ENCODE data around the gene KLF16.

The KLF16 gene

DNA sequence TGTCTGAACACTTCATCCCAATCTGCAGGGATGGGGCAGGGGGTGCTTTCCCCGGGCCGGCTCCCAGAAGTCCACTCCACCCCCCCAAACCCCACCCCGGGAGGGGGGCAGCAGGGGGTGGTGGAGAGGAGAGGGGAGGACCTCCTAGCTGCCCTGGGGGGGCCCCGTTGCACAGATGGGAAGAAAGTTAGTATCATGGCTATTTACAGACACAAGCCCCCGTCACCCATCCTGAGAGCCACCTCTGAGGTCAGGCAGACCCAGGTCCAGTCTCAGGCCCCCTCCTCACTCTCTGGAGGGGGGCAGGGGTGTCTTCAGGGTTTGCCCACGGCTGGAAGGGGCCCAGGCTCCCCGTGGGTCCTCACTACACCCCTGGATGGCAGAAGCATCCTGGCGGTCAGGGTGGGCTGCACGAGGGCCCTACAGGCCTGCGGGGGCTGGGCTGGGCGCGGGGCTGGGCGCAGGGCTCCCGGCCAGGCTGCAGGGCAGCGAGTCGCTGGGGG is 9.3 kb downstream of the KLF16 start:
- no peak for DNase-seq

DNA sequence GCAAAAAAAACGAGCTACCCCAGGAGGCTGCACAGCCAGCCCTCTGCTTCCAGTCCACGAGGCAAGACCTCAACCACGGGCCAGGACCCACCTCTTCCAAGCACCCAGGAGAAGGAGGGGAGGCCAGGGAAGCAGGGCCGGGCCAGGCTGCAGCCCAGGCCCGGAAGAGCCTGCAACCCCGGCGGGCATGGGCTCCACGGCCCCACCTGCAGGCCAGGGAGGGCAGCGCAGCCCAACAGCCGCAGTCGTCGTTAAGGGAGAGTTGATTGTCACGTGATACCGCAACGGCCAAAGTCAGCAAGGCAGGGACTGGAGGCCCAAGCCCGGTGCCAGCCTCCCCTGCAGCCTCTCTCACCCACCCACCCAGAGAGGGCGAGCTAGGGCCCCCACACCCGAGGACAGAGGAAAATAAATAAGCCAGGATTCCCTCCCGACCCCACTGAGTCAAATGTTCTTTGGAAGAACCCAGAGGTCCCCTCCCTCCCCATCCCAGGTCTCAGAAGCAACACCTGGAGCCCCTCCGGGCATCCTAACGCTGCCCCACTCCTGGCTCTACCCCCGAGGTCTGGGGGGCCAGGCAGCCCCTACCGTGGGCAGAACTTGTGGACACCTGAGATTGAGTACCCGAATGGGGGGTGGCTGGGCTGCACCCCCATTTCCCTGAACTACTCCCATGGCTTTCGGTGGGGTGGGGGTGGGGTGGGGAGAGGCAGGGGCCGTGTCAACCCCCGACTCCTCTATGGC is 9.9 kb downstream of the KLF16 start:
- DNase-seq, result peak; percentile 72

GRCh38 chr19:1852581-1853128 is 10.7 kb downstream of the KLF16 start:
- DNase-seq, result no peak

- peak; percentile 82 for DNase-seq
Observed at GRCh38 chr19:1851654-1852580, 11.5 kb downstream of the KLF16 start.

DNA sequence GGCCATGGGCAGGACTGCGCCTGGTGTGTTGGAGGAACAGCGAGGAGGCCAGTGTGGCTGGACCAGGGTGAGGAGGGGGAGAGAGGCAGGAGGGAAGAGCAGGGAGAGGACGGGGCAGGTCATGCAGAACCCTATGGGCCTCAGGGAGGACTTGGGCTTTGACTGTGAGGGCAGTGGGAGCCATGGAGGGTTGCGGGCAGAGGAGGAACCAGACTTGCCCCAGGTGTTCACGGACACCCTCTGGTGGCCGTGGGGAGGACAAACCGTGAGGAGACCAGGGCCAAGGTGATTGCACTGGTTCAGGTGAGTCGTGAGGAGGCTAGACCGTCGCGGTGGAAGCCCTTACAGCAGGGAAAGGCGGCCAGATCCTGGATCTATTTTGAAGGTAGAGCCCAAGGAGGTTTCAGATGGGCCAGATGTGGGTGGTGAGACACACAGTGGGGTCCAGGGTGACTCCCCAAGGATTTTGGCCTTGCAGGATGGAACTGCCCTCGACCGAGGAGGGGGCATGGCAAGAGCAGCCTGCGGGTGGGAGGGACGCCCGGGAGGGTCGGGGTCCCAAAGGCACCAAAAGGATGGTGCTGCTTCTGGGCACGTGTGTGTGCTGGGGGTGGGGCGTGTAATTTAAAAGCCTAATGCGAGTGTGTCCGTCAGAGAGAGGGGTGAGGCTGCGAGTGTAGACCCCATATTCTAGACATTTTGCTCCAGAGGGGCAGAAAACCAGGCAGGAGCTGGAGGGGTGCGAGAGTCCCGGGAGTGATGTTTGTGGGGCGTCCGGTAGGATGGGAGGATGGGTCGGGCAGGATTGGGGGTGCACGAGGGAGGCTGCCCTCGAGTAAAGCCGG is 12.3 kb downstream of the KLF16 start:
- DNase-seq, result no peak

GRCh38 chr19:1849886-1850398 is 13.4 kb downstream of the KLF16 start:
- no peak for DNase-seq

DNA sequence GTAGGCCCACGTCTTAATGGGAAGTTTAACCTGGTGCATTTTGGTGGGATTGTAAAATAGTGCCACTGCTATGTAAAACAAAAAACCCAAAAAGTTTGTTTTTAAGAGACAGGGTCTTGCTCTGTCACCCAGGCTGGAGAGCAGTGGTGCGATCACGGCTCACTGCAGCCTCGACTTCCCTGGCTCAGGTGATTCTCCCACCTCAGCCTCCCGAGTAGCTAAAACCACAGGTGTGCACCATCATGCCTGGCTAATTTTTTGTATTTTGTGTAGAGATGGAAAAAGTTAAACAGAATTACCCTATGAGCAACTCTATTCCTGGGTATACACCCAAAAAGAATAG is 14.3 kb downstream of the KLF16 start:
- DNase-seq, result no peak

DNA sequence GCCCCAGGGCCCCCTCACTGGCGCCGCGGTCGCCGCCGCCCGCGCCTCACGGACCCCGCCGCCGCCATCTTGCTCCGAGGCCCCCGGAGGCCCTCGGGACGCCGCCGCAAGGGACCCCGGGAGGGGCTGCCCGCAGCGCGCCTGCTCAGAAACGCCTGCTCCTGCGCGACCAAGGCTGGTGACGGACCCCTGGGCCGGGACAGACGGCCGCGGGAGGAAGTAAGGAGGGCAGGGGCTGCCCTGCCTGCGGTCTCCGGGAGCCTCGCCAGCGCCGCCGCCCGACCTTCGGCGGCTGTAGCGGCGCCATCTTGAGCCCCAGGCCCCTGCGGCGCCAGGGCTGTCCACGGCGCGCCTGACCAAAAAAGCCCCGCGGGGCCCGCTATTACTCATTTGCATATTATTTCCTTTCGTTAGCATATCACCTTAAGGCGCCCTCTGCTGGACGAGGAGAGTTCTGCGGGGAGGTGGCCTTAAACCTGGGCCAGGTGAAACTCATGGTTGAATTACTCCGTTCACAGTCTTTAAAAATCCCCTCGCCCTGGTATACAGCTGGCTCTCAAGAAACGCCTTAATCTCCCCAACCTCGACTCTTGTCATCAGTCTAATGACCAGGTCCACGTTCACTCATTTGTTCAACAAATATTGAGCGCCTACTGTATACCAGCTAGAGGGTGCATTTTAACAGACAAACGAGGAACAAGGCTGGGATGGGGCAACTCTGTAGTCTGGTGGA is 14.8 kb downstream of the KLF16 start, which contains the start of gene REXO1:
TSS of gene REXO1 (minus strand) at position 85 of the 733 bp plus-strand sequence. CDS start 125 bp downstream, outside the sequence.
- peak; percentile 96 for DNase-seq

- peak; percentile 72 for DNase-seq
Observed at GRCh38 chr19:1847684-1848398, 15.5 kb downstream of the KLF16 start.

DNA sequence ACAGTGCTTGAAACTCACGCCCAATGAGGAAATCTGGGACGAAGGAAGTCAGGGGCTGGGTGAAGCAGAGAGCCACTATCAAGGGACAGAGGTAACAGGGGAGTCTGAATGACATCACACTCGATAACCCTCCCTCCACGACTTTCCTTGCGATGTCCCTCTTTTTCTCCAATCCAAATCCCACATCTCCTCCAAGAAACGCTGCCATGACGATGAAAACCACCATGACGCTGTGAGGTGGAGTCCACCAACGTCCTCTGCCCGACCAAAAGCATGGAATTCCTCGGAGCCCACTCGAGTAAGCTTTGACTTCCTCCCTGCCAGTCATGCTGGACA is 16.1 kb downstream of the KLF16 start:
- no peak for DNase-seq

- no peak for DNase-seq
Observed at GRCh38 chr19:1846517-1847204, 16.7 kb downstream of the KLF16 start.

DNA sequence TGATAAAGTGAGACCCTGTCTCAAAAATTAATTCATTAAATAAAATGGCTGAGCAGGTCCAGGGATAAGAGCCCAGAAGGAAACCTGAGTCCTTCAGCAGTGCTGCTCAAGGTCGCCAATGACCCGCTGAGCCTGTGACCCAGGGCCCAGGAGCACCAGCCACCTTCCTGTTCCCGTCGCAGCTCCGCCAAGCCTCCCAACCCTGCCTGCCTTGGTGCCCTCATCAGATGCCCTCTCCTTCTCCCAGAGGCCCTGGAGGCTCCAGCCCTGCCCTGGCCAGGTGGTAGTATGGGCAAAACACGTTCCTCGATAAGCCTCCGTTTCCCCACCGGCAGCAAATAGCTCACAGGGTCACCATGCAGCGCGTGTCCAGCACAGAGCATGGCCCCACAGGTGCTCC is 17.7 kb downstream of the KLF16 start:
- DNase-seq, result no peak

DNA sequence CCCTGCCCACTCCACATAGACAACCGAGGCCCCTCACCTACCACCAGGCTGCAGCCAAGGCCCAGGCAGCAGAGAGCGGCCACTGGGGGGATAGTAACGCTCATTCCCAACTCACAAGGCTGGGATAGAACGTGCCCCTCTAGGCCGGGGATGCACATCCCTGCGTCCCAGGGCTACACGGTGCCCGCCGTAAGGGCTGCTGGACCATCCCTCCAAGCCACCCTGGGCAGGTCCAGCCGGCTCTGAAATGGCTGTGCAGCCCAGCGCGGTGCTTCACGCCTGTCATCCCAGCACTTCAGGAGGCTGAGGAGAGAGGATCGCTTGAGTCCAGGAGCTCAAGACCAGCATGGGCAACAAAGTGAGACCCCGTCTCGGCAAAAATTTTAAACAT is 18.3 kb downstream of the KLF16 start:
- DNase-seq, result no peak

- no peak for DNase-seq
Observed at GRCh38 chr19:1844513-1845124, 18.8 kb downstream of the KLF16 start.

DNA sequence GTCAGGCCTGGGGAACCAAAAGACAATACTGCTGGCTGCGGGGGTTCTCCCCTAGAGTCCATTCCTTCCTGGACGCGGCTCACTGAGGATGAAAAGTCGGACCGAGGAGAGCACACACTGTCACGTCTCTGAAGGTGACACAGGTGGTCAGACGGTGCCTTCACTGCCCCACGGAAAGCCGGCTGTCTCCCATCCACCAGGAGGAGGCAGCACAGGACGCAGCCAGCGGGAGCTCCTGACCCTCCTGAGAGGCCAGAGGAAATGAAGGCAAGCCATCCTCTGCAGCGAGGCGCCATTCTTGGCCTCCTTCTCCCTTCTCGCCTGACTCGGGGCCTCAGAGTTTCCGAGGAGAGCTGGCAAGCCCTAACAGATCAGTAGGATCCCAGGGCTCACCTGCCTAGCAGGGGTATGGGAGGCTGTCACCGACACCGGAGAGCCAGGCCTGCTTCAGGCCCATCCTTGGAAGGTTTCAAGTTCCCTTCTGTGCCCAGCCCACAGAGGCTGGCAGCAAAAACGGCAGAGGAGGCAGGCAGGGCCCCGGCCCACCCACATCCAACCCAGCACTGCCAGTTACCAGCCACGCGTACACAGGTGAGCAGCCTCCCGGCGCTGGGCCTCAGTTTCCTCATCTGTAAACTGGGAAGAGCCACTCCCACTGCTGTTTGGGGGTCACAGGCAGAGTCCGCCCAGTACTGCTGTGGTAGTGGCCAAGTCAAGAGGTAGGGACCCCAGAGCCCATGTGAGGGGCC is 19.6 kb downstream of the KLF16 start:
- DNase-seq, result no peak

DNA sequence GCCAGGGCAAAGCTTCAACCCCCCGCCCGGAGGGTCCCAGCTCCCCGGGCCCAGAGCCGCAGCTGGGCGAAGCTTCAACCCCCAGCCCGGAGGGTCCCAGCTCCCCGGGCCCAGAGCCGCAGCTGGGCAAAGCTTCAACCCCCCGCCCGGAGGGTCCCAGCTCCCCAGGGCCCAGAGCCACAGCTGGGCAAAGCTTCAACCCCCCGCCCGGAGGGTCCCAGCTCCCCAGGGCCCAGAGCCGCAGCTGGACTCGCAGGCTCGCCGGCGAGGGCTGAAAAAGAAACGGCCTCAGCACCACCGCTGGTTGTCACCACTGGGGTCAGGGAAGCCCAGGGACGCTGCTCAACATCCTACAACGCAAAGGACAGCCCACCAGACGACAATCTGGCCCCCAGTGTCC is 20.3 kb downstream of the KLF16 start:
- DNase-seq, result no peak

DNA sequence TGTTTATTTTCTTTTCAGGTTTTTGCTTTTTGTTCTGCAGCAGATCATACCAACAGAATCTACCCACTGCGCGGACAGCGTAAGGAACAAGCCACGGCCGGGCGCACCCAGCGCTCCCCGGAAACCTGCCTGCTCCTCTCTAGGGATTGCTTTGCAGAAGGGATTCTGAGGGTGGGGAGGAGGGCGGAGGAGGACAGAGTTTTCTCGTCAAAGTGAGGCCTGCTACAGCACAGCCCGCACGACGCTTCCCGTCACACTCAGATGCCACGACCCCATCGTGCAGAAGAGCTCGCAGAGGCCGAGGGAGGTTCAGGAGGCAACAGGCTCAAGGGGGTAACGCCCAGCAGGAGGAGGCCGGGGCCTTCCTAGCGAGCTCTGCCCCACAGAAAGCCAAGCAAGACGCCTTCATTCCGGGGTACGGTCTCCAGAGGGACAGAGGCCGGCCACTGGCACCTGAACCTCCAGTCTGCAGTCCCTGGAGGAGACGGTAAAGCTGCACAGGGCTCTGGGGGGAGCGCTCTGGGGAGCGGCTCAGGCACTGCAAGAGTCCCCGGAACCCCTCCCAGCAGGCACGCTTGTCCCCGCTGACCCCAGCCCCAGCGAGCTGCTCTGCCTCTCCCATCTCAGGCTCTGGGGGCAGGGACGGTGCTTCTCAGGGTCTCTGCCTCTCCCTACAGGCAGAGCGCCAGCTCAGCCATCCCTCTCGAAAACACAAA is 22.0 kb downstream of the KLF16 start:
- no peak for DNase-seq

DNA sequence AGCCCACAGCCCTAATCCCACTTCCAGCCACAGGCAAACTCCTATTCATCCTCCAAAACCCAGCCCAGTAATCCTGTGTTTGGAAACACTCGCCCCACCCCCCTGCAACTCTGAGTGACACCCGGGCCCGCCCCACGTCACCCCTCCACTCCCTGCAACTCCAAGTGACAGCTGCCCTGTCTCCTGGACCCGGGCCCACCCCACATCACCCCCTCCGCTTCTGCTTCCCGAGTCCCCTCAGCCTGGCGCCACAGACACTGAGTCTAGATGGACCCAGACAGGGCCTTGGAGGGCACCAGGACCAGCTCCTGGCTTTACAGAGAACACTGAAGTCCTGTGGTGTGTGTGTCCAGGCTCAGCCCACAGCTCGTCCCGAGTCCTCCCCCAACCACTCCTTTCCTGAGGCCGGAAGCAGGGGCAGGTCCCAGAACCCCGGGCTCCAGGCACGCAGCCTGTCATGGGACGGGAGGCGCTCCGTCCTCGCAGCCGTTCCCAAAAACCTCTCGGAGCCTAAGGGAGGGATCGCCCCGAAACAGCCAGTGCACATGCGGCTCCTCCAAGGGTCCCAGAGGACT is 22.8 kb downstream of the KLF16 start:
- peak; percentile 52 for DNase-seq
